ENCODE measurements around the gene SCGN.

GRCh38 chr6:25747477-25747876, 95.5 kb downstream of the SCGN start:
- TF ChIP-seq EZH2 (IDR thresholded peaks at IDR 0.05) (no peak), POLR2AphosphoS5 (IDR thresholded peaks at IDR 0.05; ENCODE audit: borderline replicate concordance, low read depth, low read length) (no peak)
